Adrenal gland (tissue), 12 donors: ENCODE data around the gene SELENOK. TPM values are rescaled to one million over a fixed set of nuclear protein-coding genes. Genes with fewer than 3 reads are reported as not detected.

Experiments
- DNase-seq, 7 donors: peaks; one replicate each; pipeline ENCODE4 v3.0.0-alpha.2; 2019 to 2020
- H3K27ac ChIP-seq, 5 donors: fragments of 200-600 bp; sonication (generic) in 4 of 5; 1 replicate in 3 of 5; 2 replicates in 2 of 5; pipeline versions ENCODE4 v1.5.1 to v1.8.0; 2016 to 2020; ENCODE audit warnings: mild to moderate bottlenecking in 1 of 5
- H3K27me3 ChIP-seq: fragments of 200-600 bp; 2 replicates; pipeline ENCODE4 v1.8.0; 2021
- H3K36me3 ChIP-seq, 2 donors: fragments of 200-600 bp; replicated peaks in 1 of 2; 1 replicate in 1 of 2; 2 replicates in 1 of 2; pipeline versions ENCODE4 v1.5.1 to v1.8.0; 2018 to 2022
- H3K4me1 ChIP-seq, 2 donors: fragments of 200-600 bp; replicated peaks in 1 of 2; 1 replicate in 1 of 2; 2 replicates in 1 of 2; pipeline versions ENCODE4 v1.5.1 to v1.8.0; 2018 to 2021
- H3K4me3 ChIP-seq, 4 donors: fragments of 200-600 bp; sonication (generic) in 3 of 4; one replicate each; pipeline ENCODE4 v1.5.1; 2016 to 2018
- H3K9me3 ChIP-seq, 3 donors: fragments of 200-600 bp; sonication (generic) in 1 of 3; replicated peaks in 1 of 3; 1 replicate in 2 of 3; 2 replicates in 1 of 3; pipeline versions ENCODE4 v1.5.1 to v1.8.0; 2016 to 2021
- POLR2A ChIP-seq, 2 donors: fragments of 450-650 bp; IDR thresholded peaks; one replicate each; pipeline ENCODE4 v1.6.1; 2017; ENCODE audit warnings: antibody characterized with exemption in 2 of 2, mild to moderate bottlenecking in 2 of 2, moderate library complexity in 1 of 2
- WGBS, 4 donors: extraction: QIAGEN DNeasy Blood & Tissue Kit in 2 of 4; methylation state at CpG; one replicate each; pipeline versions ENCODE4 v1.1.5 to v1.1.7; 2013 to 2017; 5-methylcytosine and 5-hydroxymethylcytosine counted together
- intact Hi-C, 2 donors: fragments of 100-400 bp; cut with DNase I; formaldehyde crosslinking; loops; one replicate each; pipeline versions ENCODE4 v1.14.1 to v1.15.0; 2022 to 2023
- polyA plus RNA-seq, 3 donors: library from polyadenylated mRNA; stranded (reverse); fragments of 200-250 nt in 2 of 3; fragments of 350-450 nt in 1 of 3; fragmentation: Illumina TruSeq in 1 of 3; extraction: RNeasy Lipid Tissue Mini Kit (QIAGEN cat#74804) in 1 of 3; gene quantifications; one replicate each; pipeline ENCODE4 v1.2.3, GENCODE V29; 2013 to 2014
- total RNA-seq, 9 donors: library from RNA; depleted of rRNA in 4 of 9; stranded (reverse); fragments of >200 nt in 4 of 9; fragments of 120-200 nt in 1 of 9; fragmentation: NEBNext Ultra II Directional in 1 of 9; extraction: Animal tissue kit (Norgen Biotek cat#: 25700) in 1 of 9; gene quantifications; one replicate each; pipeline versions ENCODE4 v1.1.0 to v1.2.4, GENCODE V29; 2013 to 2023
- TF ChIP-seq, protein P1 (sequence below), 6 experiments: fragments of 450-650 bp in 4 of 6; fragments of 200-600 bp in 2 of 6; sonication (generic) in 1 of 6; IDR thresholded peaks; 1 replicate in 5 of 6; 2 replicates in 1 of 6; pipeline versions ENCODE4 v1.5.1 to v1.8.0; 2016 to 2021; ENCODE audit warnings: antibody characterized with exemption in 6 of 6, mild to moderate bottlenecking in 2 of 6, moderate library complexity in 1 of 6
- donor health status: healthy with polysubstance abuse.
- donor health status: Bipolar disorder and iron deficiency.
- donor health status: DM: yes; HTN: yes; CAD: no.
- donor health status: DM: no; HTN: no; CAD: no.
- donor health status: DM: no; HTN: no; CAD: no.
- donor health status: DM: yes; HTN: yes; CAD: no.

SELENOK gene
- total and polyA plus RNA-seq, 12 donors, result 36.2 to 203 (median 67.3) TPM

DNA sequence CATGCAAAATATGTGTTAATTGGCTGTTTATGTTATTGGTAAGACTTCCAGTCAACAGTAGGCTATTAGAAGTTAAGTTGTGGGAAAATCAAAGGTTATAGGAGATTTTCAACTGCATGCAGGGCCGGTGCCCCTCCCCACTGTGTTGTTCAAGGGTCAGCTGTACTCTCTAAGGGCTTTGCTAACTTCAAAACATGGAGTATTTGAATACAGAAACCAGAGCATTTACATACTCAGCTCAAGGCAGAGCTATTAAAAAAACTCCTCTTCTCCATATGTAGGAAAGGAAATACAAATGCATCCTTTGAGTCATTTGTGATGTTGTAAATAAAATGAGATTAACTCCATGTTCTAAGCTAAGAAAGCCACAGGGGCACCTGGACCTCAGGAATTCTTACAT, 28.5 kb downstream of the SELENOK start:
- Histone ChIP-seq H3K27me3 (no peaks in the 10 kb centered on the region), H3K27ac (no peak overlapping the region), H3K4me3 (no peak overlapping the region), H3K4me1 (no peaks in the 10 kb centered on the region), H3K9me3 (no peaks in the 10 kb centered on the region), H3K36me3 (peaks cover 0 to 42% of the 10 kb centered on the region in 2 donors)
- WGBS, 4 donors, result 87 to 98% (median 95%) methylated on average over 1 of the region's 1 CpG
- TF ChIP-seq, protein P1, sequence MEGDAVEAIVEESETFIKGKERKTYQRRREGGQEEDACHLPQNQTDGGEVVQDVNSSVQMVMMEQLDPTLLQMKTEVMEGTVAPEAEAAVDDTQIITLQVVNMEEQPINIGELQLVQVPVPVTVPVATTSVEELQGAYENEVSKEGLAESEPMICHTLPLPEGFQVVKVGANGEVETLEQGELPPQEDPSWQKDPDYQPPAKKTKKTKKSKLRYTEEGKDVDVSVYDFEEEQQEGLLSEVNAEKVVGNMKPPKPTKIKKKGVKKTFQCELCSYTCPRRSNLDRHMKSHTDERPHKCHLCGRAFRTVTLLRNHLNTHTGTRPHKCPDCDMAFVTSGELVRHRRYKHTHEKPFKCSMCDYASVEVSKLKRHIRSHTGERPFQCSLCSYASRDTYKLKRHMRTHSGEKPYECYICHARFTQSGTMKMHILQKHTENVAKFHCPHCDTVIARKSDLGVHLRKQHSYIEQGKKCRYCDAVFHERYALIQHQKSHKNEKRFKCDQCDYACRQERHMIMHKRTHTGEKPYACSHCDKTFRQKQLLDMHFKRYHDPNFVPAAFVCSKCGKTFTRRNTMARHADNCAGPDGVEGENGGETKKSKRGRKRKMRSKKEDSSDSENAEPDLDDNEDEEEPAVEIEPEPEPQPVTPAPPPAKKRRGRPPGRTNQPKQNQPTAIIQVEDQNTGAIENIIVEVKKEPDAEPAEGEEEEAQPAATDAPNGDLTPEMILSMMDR (IDR thresholded peaks at IDR 0.05), result no peak
- no peak for TF ChIP-seq POLR2A (IDR thresholded peaks at IDR 0.05)
- intact Hi-C loops, result no loop called here
- no peak for DNase-seq

DNA sequence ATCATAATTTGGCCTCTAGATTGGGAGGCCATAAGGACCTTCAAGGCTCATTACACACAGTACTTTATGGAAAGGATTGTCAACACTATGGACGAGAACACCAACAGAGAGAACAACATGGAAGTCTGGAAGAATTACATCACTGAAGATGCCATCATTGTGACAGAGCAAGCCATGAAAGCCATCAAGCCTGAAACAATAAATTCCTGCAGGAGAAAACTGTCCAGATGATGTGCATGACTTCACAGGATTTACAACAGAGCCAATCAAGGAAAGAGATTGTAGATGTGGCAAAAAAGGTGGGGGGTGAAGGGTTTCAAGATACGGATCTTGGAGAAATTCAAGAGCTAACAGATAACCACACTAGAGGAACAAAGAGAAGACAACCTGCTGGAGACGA, 29.4 kb downstream of the SELENOK start:
- intact Hi-C loops, result no loop called here
- Histone ChIP-seq H3K27ac (no peak overlapping the region), H3K9me3 (no peaks in the 10 kb centered on the region), H3K4me3 (no peak overlapping the region), H3K36me3 (peaks cover 0 to 38% of the 10 kb centered on the region in 2 donors), H3K27me3 (no peaks in the 10 kb centered on the region), H3K4me1 (no peaks in the 10 kb centered on the region)
- DNase-seq, result no peak
- TF ChIP-seq POLR2A (IDR thresholded peaks at IDR 0.05), result no peak
- TF ChIP-seq, protein P1 (IDR thresholded peaks at IDR 0.05), result no peak
- 91 to 97% (median 94%) methylated on average over 3 of the region's 3 CpGs for WGBS, 4 donors

DNA sequence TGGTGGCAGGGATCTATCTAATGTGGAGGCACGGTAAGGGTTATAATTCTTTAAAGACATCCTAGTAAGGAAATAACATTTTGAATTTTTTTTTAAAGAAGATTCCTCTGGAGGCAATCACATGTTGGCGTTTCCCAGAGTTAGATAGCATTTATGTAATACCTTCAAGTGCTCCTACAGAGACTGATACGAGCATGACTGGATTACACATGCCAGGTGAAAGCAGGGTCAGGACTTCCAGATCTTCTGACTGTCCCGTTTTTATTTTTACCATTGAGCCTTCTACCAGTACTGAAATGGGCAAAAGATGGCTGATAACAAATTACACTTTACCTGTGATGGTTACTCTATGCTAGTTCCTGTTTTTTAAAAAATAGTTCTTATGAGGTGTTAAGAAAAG, 31.5 kb downstream of the SELENOK start:
- TF ChIP-seq POLR2A (IDR thresholded peaks at IDR 0.05), result no peak
- TF ChIP-seq, protein P1 (IDR thresholded peaks at IDR 0.05), result no peak
- no peak for DNase-seq
- Histone ChIP-seq H3K9me3 (no peaks in the 10 kb centered on the region), H3K27ac (no peak overlapping the region), H3K36me3 (peaks cover 0 to 36% of the 10 kb centered on the region in 2 donors), H3K4me1 (no peaks in the 10 kb centered on the region), H3K4me3 (no peak overlapping the region), H3K27me3 (no peaks in the 10 kb centered on the region)
- 77 to 92% (median 86%) methylated on average over 4 of the region's 4 CpGs for WGBS, 4 donors
- intact Hi-C loops, result no loop called here

DNA sequence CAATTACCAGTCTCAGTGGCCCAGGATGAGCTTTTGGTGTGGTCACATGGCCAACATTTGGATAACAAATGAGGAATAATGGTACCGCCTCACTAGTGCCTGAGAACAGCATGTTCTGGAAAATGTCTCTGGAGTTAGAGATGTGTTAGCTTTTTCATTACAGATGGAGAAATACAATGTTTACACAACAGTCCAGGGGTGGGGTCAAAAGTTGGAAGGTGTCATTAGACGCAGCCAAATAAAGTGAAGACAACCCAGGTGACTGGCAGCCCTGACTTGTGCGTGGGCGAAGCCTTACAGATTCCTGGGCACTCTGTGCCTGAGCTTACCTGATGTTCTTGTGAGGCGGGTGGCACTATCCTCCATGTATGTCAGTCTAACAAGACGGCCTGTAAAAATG, 32.5 kb downstream of the SELENOK start:
- H3K27me3 ChIP-seq, result no peaks in the 10 kb centered on the region
- no peak overlapping the region for H3K27ac ChIP-seq
- TF ChIP-seq, protein P1 (IDR thresholded peaks at IDR 0.05), result no peak
- no peak for TF ChIP-seq POLR2A (IDR thresholded peaks at IDR 0.05)
- H3K4me3 ChIP-seq, result no peak overlapping the region
- 91 to 96% (median 94%) methylated on average over 6 of the region's 6 CpGs for WGBS, 4 donors
- intact Hi-C loops, result no loop called here
- H3K9me3 ChIP-seq, result no peaks in the 10 kb centered on the region
- peak in 1 of 7 donors; percentile 21 for DNase-seq
- peaks cover 0 to 25% of the 10 kb centered on the region in 2 donors for H3K36me3 ChIP-seq
- no peaks in the 10 kb centered on the region for H3K4me1 ChIP-seq
